Panc1 (cell line): ENCODE measurements around the gene CNNM2. TPM values are rescaled to one million over a fixed set of nuclear protein-coding genes. Genes with fewer than 3 reads are reported as not detected.

Source experiments
- ATAC-seq: fragments of 200-7000 bp; cut with Tn5 transposase; 2 replicates; pipeline ENCODE4 v1.9.1; 2020; ENCODE audit warnings: mild to moderate bottlenecking, moderate library complexity
- BruUV-seq: library from RNA; stranded (reverse); fragments of 400-500 nt; replicated peaks from 2 replicates; lab custom pipeline; 2021; lab: Mats Ljungman, UMichigan
- CTCF ChIA-PET: fragments of 300-600 bp; sonication (Branson Sonifier 250); formaldehyde crosslinking; loops from one replicate; lab custom pipeline; 2022; ENCODE audit warnings: antibody characterized with exemption; lab: Charles Lee
- POLR2A ChIA-PET: fragments of 300-600 bp; sonication (Branson Sonifier 250); formaldehyde crosslinking; loops from one replicate; lab custom pipeline; 2022; ENCODE audit warnings: antibody characterized with exemption; lab: Charles Lee
- DNase-seq: peaks from one replicate; pipeline ENCODE4 v3.0.0-alpha.2; 2010; ENCODE audit warnings: low read depth, low spot score
- H3K27ac ChIP-seq: 2 replicates; pipeline ENCODE4 v1.5.1; 2011; ENCODE audit warnings: mild to moderate bottlenecking, low read length, inconsistent platforms
- H3K27me3 ChIP-seq: fragments of 200-500 bp; sonication (Bioruptor generic); 2 replicates; pipeline ENCODE4 v1.6.0; 2014; ENCODE audit warnings: low read length, inconsistent platforms; ENCODE audit not compliant: control insufficient read depth, insufficient read depth
- H3K36me3 ChIP-seq: fragments of 200-500 bp; sonication (Bioruptor generic); 2 replicates; pipeline ENCODE4 v1.5.1; 2014; ENCODE audit warnings: inconsistent platforms, mild to moderate bottlenecking, low read length, moderate library complexity; ENCODE audit not compliant: control insufficient read depth, insufficient read depth
- H3K4me1 ChIP-seq: 2 replicates; pipeline ENCODE4 v1.5.1; 2011; ENCODE audit warnings: inconsistent platforms, mild to moderate bottlenecking, low read length, moderate library complexity; ENCODE audit not compliant: control insufficient read depth, insufficient read depth
- H3K4me3 ChIP-seq, 2 experiments: 2 replicates each; pipeline ENCODE4 v1.5.1; 2011 to 2012; ENCODE audit warnings: low read depth in 2 of 2, low read length in 2 of 2, mild to moderate bottlenecking in 2 of 2, inconsistent platforms in 1 of 2, moderate library complexity in 1 of 2
- H3K9me3 ChIP-seq: fragments of 200-500 bp; sonication (Bioruptor generic); 2 replicates; pipeline ENCODE4 v1.5.1; 2014; ENCODE audit warnings: low read depth, mild to moderate bottlenecking, inconsistent platforms, low read length, moderate library complexity; ENCODE audit not compliant: control insufficient read depth, insufficient read depth
- POLR2AphosphoS5 ChIP-seq: IDR thresholded peaks from 2 replicates; pipeline ENCODE4 v1.6.1; 2012; ENCODE audit warnings: mild to moderate bottlenecking, low read depth, low read length, moderate library complexity
- SIN3A ChIP-seq: IDR thresholded peaks from 2 replicates; pipeline ENCODE4 v1.6.1; 2012; ENCODE audit warnings: low read depth, mild to moderate bottlenecking, low read length, moderate library complexity, borderline replicate concordance; ENCODE audit not compliant: insufficient read depth
- TCF7L2 ChIP-seq: IDR thresholded peaks from 2 replicates; pipeline ENCODE4 v1.6.1; 2011; ENCODE audit warnings: mild to moderate bottlenecking, low read depth, low read length, inconsistent platforms
- in situ Hi-C: cut with HindIII; loops from 2 replicates; pipeline ENCODE4 v1.10.0; 2016; ENCODE audit warnings: low sequenced_read_pairs, low pct_unique_long_range_greater_than_20kb
- intact Hi-C: fragments of 100-400 bp; cut with micrococcal nuclease; formaldehyde crosslinking; loops from one replicate; pipeline ENCODE4 v1.10.0; 2022; ENCODE audit not compliant: unreplicated experiment
- total RNA-seq: library from RNA; stranded (reverse); gene quantifications from one replicate; pipeline ENCODE4 v1.2.1, GENCODE V29; 2021; ENCODE audit not compliant: unreplicated experiment
- TF ChIP-seq, protein P1 (sequence below), 2 experiments: IDR thresholded peaks; 2 replicates each; pipeline ENCODE4 v1.6.1; 2011 to 2012; ENCODE audit warnings: low read depth in 2 of 2, control low read depth in 1 of 2, low read length in 1 of 2, mild to moderate bottlenecking in 1 of 2, moderate library complexity in 1 of 2; ENCODE audit not compliant: insufficient read depth in 1 of 2
- TF ChIP-seq, protein P2 (sequence below): fragments of 450-650 bp; IDR thresholded peaks from 2 replicates; pipeline ENCODE4 v1.5.1; 2017; ENCODE audit warnings: mild to moderate bottlenecking

The CNNM2 gene
- total RNA-seq, 1 experiment from 2014 or later = 27.1 TPM

DNA sequence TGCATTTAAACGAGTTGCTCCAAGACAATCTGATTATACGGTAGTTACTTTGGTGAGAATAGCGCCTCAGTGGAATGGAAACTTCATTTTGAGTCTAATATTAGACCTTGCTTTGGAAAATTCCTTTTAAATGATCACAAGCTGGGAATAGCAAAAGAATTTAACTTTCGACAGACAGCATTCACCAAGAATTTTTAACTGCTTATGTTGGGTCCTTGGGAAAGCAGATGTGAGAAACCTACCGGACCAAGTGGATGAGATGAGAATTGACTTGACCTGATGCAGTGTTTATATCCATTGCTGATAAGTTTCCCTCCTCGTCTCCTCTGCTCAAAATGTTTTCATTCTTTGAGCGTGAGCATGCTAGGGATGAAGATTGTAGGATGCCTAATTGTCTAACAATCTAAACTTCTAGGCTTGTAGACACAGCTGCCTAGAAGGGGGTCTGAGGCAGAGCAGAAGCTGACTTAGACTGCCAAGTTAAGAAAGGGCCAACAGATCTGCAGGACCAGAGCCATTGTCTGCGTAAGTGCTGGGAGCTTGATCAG, 126.9 kb downstream of the CNNM2 start:
- intact Hi-C loops = no loop called here
- in situ Hi-C loops = no loop called here
- H3K27ac ChIP-seq = no peak overlapping the region
- no peak overlapping the region for H3K4me3 ChIP-seq
- H3K4me1 ChIP-seq = no peaks in the 10 kb centered on the region
- CTCF ChIA-PET = no interaction called here
- TF ChIP-seq POLR2AphosphoS5 (no peak), TCF7L2 (no peak), SIN3A (no peak)
- TF ChIP-seq, protein P1, sequence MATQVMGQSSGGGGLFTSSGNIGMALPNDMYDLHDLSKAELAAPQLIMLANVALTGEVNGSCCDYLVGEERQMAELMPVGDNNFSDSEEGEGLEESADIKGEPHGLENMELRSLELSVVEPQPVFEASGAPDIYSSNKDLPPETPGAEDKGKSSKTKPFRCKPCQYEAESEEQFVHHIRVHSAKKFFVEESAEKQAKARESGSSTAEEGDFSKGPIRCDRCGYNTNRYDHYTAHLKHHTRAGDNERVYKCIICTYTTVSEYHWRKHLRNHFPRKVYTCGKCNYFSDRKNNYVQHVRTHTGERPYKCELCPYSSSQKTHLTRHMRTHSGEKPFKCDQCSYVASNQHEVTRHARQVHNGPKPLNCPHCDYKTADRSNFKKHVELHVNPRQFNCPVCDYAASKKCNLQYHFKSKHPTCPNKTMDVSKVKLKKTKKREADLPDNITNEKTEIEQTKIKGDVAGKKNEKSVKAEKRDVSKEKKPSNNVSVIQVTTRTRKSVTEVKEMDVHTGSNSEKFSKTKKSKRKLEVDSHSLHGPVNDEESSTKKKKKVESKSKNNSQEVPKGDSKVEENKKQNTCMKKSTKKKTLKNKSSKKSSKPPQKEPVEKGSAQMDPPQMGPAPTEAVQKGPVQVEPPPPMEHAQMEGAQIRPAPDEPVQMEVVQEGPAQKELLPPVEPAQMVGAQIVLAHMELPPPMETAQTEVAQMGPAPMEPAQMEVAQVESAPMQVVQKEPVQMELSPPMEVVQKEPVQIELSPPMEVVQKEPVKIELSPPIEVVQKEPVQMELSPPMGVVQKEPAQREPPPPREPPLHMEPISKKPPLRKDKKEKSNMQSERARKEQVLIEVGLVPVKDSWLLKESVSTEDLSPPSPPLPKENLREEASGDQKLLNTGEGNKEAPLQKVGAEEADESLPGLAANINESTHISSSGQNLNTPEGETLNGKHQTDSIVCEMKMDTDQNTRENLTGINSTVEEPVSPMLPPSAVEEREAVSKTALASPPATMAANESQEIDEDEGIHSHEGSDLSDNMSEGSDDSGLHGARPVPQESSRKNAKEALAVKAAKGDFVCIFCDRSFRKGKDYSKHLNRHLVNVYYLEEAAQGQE (IDR thresholded peaks at IDR 0.05; ENCODE audit: insufficient read depth in 1 of 2, low read depth in 2 of 2, low read length in 1 of 2) = no peak
- TF ChIP-seq, protein P2, sequence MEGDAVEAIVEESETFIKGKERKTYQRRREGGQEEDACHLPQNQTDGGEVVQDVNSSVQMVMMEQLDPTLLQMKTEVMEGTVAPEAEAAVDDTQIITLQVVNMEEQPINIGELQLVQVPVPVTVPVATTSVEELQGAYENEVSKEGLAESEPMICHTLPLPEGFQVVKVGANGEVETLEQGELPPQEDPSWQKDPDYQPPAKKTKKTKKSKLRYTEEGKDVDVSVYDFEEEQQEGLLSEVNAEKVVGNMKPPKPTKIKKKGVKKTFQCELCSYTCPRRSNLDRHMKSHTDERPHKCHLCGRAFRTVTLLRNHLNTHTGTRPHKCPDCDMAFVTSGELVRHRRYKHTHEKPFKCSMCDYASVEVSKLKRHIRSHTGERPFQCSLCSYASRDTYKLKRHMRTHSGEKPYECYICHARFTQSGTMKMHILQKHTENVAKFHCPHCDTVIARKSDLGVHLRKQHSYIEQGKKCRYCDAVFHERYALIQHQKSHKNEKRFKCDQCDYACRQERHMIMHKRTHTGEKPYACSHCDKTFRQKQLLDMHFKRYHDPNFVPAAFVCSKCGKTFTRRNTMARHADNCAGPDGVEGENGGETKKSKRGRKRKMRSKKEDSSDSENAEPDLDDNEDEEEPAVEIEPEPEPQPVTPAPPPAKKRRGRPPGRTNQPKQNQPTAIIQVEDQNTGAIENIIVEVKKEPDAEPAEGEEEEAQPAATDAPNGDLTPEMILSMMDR = no peak
- BruUV-seq = no TSS peak
- DNase-seq (no peak), ATAC-seq (no peak)
- H3K27me3 ChIP-seq = no peaks in the 10 kb centered on the region
- POLR2A ChIA-PET = no interaction called here
- H3K9me3 ChIP-seq = no peaks in the 10 kb centered on the region
- H3K36me3 ChIP-seq = no peaks in the 10 kb centered on the region

DNA sequence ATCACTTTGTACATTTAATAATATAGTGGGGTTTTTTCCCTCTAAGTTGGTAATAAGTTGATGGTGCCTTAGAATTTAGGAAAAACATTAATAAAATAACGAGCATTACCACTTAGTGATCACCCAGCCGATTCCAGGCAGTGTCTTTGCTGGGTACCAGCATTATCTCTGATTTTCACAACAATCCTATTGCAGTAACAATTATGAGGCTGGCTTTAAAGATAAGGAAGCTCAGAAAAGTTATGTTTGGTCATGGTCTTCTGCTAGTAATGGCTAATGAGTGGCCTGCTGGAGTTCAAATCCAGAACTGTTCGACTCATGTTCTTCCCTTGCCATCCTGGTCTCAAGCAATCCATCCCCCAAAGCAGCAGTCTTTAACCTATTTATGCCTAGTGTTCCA, 127.9 kb downstream of the CNNM2 start:
- no peaks in the 10 kb centered on the region for H3K36me3 ChIP-seq
- ATAC-seq = no peak
- no TSS peak for BruUV-seq
- no peaks in the 10 kb centered on the region for H3K9me3 ChIP-seq
- no peak for DNase-seq
- H3K4me1 ChIP-seq = no peaks in the 10 kb centered on the region
- no peaks in the 10 kb centered on the region for H3K27me3 ChIP-seq
- H3K4me3 ChIP-seq = no peak overlapping the region
- CTCF ChIA-PET = no interaction called here
- H3K27ac ChIP-seq = no peak overlapping the region
- TF ChIP-seq SIN3A (no peak), POLR2AphosphoS5 (no peak), TCF7L2 (no peak)
- TF ChIP-seq, protein P1 (IDR thresholded peaks at IDR 0.05; ENCODE audit: insufficient read depth in 1 of 2, low read depth in 2 of 2, low read length in 1 of 2) = no peak
- POLR2A ChIA-PET = no interaction called here
- intact Hi-C loops (no loop called here), in situ Hi-C loops (no loop called here)
